WERI-Rb-1 (cell line): ENCODE data around the gene LAYN.
A peak's percentile ranks its signal among the peaks of the same experiment; 100 is the strongest.

Experiments
- DNase-seq: peaks from one replicate; pipeline ENCODE4 v3.0.0-alpha.2; 2020
- H3K27ac ChIP-seq: fragments of 250-450 bp; sonication (Bioruptor Pico); 2 replicates; pipeline ENCODE4 v1.5.1; 2020; ENCODE audit warnings: mild to moderate bottlenecking, moderate library complexity
- H3K27me3 ChIP-seq: fragments of 250-450 bp; sonication (Bioruptor Pico); 2 replicates; pipeline ENCODE4 v1.5.1; 2021; ENCODE audit warnings: mild to moderate bottlenecking, low read depth, moderate library complexity; ENCODE audit not compliant: insufficient read depth, severe bottlenecking
- H3K36me3 ChIP-seq: fragments of 250-450 bp; sonication (Bioruptor Pico); 2 replicates; pipeline ENCODE4 v1.5.1; 2020; ENCODE audit warnings: mild to moderate bottlenecking, moderate library complexity
- H3K4me3 ChIP-seq: 2 replicates; pipeline ENCODE4 v1.5.1; 2011; ENCODE audit warnings: low read depth, mild to moderate bottlenecking, control low read depth, low read length
- H3K9me3 ChIP-seq: fragments of 250-450 bp; sonication (Bioruptor Pico); 2 replicates; pipeline ENCODE4 v1.5.1; 2021; ENCODE audit warnings: mild to moderate bottlenecking, moderate library complexity; ENCODE audit not compliant: severe bottlenecking
- CTCF ChIP-seq: IDR thresholded peaks from 2 replicates; pipeline ENCODE4 v1.5.1; 2011; ENCODE audit warnings: low read depth, mild to moderate bottlenecking, control low read depth, inconsistent platforms, low read length

LAYN gene

GRCh38 chr11:111565114-111565720, 24.7 kb downstream of the LAYN start:
- TF ChIP-seq CTCF: peak; percentile 61
- H3K27ac ChIP-seq: no peak overlapping the region
- H3K9me3 ChIP-seq: no peaks in the 10 kb centered on the region
- H3K4me3 ChIP-seq: no peak overlapping the region
- no peaks in the 10 kb centered on the region for H3K36me3 ChIP-seq
- H3K27me3 ChIP-seq: no peaks in the 10 kb centered on the region
- DNase-seq: peak; percentile 54

GRCh38 chr11:111566324-111566723, 25.8 kb downstream of the LAYN start:
- no peak for DNase-seq
- no peak overlapping the region for H3K27ac ChIP-seq
- no peaks in the 10 kb centered on the region for H3K36me3 ChIP-seq
- H3K4me3 ChIP-seq: no peak overlapping the region
- TF ChIP-seq CTCF: 0 out of 2 replicates have a peak, but pooled peaks have one; percentile 1
- no peaks in the 10 kb centered on the region for H3K9me3 ChIP-seq
- H3K27me3 ChIP-seq: no peaks in the 10 kb centered on the region

- no peak for DNase-seq
- Histone ChIP-seq H3K36me3 (no peaks in the 10 kb centered on the region), H3K27ac (no peak overlapping the region), H3K27me3 (no peaks in the 10 kb centered on the region), H3K9me3 (no peaks in the 10 kb centered on the region), H3K4me3 (no peak overlapping the region)
- no peak for TF ChIP-seq CTCF
These were observed 29.0 kb downstream of the LAYN start for GRCh38 chr11:111569476-111569875.

GRCh38 chr11:111570796-111571195, 30.3 kb downstream of the LAYN start:
- H3K36me3 ChIP-seq: no peaks in the 10 kb centered on the region
- H3K4me3 ChIP-seq: no peak overlapping the region
- TF ChIP-seq CTCF: no peak
- H3K9me3 ChIP-seq: no peaks in the 10 kb centered on the region
- H3K27ac ChIP-seq: no peak overlapping the region
- H3K27me3 ChIP-seq: no peaks in the 10 kb centered on the region
- no peak for DNase-seq

GRCh38 chr11:111571829-111572501, 31.4 kb downstream of the LAYN start:
- H3K9me3 ChIP-seq: no peaks in the 10 kb centered on the region
- H3K27me3 ChIP-seq: no peaks in the 10 kb centered on the region
- TF ChIP-seq CTCF: no peak
- H3K27ac ChIP-seq: no peak overlapping the region
- no peaks in the 10 kb centered on the region for H3K36me3 ChIP-seq
- no peak overlapping the region for H3K4me3 ChIP-seq
- DNase-seq: no peak
